ENCODE data around the gene OR2V1.
"Not testable (repeated sequence)": the region's sequence is repeated elsewhere in the genome, so short reads cannot be mapped to it uniquely, and the experiment has no call there.

The OR2V1 gene

DNA sequence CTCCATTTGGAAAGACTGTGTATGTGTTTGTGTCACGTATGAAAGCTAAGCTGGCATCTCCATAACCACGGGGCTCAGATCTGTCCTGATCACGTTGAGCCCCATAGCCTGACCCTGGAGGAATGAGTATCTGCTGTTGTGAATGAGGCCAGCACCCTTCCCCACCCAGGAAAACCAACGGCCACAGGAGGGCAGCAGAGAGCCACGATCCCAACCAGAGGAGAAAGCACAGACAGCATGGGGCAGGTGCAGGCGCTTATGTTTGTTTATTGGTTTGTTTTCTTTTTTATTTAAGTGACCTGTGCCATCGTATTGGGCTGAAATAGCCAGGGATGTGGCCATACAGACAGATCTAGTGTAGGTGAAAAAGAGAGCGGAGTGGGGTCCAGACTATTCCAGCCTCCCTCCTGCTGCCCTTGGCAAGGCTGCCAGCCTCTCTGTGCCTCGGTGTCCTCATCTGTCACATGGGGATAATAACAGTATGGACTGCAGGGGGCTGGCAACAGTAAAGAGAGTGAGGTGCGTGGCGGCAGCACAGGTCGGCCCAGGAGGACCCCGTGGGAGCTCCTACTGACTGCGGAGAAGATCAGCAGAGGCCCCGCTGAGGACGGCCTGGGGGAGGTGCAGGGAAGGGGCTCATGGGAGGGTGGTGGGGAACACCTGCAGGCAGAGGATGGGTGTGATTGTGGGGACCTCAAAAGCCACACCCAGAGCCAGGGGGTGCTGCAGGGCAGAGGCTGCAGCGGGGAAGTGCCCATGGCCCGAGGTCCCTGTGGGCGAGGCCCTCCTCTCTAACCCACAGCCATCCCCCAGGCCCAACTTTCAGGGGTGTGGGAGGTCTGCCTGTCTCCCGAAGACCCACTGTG lies 28.6 kb upstream of the OR2V1 start:
- DNase-seq, result peak; percentile 84

DNA sequence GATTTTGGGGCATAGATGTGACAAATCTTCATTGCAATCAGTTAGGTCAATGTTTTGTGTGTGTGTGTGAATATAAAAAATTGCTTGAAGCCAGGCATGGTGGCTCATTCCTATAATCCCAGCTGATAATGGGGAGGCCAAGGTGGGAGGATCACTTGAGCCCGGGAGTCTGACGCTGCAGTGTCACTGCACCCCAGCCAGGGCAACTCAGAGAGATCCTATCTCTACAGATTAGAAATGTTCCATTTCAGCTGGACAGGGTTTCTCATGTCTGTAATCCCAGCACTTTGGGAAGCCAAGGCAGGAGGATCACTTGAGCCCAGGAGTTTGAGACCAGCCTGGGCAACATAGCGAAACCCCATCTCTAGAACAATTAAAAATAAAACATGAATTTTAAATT lies 27.9 kb upstream of the OR2V1 start:
- no peak for DNase-seq

DNA sequence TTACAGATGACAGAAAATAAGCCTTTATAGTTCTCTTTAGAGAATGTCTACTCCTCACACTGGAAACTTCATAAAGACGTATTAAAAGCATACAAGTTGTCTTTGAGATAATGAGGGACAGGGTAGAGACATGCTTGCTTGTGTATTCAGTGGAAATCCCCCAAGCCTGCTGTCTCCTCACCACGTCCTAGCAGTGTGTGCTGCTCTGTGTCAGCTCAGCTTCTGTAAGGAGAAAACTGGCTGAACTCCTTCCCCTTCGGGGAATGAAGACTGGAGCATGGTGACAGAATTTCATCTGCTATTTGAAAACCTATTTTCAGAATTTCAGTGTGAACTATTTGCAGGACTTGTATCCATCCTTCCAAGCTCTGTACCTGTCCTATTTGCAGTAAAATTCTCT lies 25.8 kb upstream of the OR2V1 start:
- DNase-seq, result no peak

DNA sequence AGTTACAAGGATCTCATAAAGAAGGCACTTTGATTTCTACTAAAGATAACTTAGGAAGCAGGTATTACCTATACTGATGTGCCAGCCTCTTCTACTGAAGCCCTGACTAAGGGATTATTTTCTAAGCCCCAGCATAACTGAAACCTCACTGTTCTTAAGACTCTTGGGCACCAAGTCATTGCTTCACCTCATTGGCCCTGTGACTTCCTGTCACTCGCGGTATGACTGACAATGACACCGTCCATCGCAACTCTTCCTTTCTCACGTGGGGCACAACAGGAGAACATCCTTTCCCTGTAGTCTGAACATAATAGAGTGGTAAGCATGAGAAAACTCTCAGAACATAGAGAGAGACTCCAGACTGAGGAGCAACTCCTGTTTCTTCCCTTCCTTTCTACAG lies 22.8 kb upstream of the OR2V1 start:
- DNase-seq, result no peak

DNA sequence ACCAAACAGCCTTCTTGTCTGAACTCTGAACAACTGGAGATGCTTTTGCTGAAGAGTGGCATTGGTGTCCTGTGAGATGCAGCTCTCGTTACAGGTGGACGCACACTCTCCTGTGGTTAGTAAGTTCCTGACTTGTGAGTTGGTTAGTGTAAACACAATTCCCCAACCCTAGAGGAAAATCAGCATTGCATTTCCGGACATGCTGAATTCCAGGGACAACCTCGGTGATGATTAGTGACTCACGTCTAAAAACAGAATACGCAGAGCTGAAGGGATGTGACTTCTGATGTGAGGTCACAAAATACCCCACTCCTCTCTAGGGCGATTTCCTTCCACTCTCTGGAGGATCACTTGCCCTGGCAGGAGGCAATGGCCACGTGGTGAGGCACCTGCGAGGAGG lies 21.4 kb upstream of the OR2V1 start:
- no peak for DNase-seq

DNA sequence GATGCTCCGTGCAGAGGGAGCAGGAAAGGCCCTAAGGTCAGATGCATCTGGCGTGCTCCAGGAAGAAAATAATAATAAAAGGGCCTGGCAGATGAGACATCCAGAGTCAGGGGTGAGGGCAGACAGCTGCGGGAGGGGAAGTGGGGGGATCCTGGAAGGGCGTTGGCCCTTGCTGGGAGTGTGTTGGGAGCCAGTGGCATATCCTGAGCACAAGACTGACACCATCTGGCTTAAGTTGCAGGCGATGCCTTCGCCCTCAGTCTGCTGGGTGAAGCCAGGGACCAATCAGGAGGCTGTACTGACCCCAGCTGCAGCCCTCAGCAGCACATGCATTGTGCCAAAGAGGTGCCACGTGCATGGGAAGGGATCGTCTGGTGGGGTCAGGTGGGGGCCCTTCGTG lies 20.2 kb upstream of the OR2V1 start:
- DNase-seq, result no peak

DNA sequence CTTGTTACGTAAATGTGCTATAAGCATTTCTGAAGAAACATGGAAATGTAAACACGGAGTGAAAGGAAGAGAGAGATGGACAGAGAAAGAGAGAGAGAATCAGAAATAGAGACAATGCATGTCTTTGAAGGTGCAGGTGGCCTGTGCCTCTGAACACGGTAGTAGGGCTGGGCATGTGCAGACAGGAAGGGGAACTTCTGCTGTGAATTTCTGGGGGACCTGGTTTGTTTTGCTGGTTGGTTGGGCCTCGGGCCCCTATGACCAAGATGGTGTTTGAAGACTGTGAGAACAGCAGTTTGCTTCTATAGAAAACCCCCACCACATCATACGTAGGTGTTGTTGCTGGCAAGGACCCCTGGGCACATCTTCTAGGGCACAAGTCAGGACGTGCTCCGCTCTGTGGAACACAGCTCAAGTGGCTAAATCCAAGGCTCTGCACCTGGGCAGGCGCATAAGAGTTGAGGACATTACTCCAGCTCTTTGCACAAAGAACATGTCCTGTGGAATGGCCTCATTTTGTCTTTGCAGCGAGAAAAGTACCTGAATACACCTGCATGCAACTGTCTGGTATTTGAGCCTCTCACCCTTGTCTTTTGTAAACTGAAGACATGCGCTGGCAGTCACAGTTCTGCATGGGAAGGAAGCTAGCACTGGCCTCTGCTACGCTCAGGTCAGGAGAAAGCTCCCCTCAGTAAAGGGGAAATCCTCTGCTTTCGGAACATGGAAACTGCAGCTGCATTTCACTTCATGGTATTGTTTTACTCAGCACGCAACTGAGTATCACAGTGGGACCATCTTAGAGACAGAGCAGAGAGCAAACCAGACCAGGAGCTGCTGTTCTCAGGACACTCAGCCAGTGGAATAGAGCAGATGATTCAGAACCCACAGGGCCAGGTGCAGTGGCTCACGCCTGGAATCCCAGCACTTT lies 19.1 kb upstream of the OR2V1 start:
- no peak for DNase-seq

DNA sequence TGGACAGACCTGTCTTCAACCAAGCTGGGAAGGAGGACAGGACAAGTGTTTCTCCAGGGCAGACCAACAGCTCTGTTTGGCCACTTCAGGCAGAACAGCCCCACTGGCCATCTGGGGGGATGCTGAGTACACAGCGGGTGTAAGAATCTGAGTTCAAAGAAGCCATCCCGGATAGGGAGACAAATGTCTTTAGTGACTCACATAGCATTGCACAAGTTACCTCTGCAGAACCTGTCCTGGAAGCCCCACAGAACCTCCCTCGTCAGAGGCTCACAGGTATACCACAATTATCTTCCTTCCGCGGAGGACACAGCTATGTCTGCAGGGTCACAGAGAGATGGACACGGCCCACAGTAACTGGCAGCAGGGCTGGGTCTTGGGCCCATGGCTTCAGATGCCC lies 18.4 kb upstream of the OR2V1 start:
- no peak for DNase-seq

DNA sequence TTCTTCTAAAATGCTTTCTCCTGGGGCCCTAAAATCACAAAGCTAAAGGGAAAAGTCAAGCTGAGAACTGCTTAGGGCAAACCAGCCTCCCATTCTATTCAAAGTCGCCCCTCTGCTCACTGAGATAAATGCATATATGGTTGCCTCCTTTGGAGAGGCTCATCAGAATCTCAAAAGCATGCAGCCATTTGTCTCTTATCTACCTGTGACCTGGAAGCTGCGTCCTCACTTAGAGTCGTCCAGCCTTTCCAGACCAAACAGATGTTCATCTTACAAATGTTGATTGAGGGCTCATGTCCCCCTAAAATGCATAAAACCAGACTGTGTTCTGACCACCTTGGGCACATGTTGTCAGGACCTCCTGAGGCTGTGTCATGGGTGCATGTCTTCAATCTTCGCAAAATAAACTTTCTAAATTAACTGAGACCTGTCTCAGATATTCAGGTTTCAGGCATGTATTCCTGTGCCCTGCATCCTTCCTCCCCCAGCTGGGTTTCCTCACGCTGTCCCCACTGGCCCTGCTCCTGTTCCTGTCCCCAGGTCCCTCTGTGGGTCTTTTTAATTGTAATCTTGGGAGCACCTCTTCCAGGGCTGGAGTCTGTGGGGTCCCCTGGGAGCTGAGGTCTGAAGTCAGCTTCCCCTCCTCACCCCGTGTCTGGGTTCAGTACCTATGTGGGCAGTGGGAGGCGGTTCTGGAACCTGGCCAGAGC lies 16.1 kb upstream of the OR2V1 start, which contains the start of gene OR2V2:
TSS of gene OR2V2 (plus strand) at position 660 of the 710 bp plus-strand sequence. CDS start 7,357 bp downstream, outside the sequence.
- DNase-seq, result not testable (repeated sequence)

DNA sequence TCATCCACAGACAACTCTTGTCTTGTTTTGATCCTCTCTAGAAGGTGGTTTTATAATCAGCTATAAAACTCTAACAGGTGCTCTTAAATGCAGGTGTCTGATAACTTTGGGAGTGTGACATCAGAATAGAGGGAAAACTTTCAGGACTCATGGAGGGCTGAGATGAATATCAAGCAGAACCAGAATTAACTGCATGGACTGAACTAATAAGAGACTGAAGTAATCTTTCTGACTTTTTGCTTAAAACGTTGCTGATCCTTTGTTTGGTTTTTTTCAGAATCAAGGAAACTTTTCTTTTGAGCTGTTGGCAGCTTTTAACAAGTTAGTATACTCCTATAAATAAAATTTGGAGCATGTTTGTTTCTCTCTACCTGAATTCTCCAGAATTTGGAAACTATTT lies 14.2 kb upstream of the OR2V1 start:
- no peak for DNase-seq

DNA sequence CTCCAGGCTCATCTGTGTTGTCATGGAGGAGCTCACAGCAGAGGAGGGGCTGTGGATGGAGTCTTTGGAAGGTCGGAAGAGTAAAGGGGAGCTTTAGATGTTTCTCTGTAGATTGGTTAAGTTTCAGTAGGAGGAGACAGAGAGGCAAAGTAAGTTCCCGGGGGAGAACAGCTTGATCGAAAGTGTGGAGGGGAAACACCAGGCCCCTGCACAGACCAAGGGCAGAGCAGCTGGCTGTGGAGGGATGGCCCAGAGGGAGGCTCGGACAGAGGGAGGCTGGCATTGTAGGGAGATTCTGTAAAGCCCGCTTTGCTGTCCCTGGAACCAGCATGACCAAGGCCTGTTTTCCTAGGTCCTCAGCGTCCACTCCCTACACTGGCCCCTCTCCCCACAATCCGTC lies 11.1 kb upstream of the OR2V1 start:
- no peak for DNase-seq

DNA sequence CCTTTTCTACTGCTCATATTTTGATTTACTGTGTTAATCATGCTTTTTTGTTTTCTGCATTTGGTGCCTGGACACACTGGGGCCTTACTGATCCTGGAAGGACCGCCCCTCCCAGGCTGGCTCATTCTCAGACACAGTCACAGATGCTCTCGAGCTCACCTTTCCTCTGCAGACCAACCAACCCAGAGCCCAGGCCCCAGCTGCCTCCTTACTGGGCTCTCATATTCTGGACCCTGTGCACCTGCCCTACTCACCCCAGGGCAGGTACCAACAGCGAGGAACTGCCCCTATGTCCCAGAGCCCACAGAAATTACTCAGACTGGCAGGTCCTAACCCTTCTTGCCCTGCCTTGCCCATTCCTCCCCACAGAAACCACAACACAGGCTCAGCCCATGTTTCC lies 9.8 kb upstream of the OR2V1 start:
- no peak for DNase-seq

DNA sequence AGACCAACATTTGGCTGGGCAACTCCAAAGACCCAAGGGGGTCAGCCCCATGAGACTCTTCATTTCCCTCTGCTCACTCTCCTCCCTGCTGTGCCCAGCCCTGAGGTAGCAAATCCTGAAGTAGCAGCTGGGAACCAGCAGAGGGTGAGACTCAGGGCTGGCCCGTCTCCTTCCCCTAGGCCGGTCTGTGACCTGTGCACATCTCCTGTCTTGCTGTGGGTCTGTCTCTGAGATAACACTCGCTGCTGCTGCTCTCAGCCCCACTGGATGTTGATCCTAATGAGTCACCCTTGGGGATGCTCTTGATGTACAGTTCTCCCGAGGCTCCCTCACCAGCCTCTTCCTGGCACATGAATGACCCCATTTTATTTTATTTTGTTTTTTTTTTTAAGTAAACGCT lies 7.3 kb upstream of the OR2V1 start:
- DNase-seq, result no peak

DNA sequence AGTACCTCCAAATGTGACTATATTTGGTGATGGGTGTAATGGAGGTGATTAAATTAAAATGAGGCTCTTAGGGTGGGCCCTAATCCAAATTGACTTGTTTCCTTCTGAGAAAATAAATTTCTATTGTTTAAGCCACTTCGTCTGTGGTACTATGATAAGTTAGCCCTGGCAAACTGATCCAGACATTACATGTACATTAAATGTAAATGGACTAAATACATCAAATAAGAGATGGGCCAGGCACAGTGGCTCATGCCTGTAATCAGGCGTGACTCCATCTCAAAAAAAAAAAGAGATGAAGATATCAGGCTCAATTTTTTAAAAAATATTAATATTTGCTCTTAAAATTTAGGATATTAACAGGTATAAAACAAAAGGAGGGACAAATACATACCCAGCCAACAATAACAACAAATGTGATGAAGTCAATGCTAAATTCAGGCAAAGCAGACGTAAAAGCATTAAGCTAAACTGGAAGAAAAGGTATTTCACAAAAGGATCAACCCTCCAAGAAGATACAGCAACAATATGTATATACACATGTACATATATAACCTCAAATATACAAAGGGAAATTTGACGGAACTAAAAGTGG lies 5.5 kb upstream of the OR2V1 start:
- no peak for DNase-seq

DNA sequence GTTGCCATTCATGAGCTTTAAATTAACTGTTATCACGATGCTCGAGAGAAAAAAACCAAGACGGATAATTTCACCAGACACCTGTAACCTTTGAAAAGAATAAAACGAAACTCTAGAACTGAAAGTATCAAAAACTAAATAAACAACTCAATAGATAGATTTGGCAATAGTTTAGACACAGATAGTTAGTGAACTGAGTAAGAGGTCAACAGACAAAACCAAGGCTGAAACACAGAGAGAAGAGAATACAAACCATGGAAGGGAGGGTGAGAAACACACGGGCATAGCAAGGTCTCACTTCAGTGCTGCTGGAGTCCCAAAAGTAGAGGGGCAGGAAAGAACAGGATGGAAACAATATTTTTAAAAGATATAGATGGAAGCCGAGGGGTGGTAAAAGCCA lies 3.3 kb upstream of the OR2V1 start:
- no peak for DNase-seq

DNA sequence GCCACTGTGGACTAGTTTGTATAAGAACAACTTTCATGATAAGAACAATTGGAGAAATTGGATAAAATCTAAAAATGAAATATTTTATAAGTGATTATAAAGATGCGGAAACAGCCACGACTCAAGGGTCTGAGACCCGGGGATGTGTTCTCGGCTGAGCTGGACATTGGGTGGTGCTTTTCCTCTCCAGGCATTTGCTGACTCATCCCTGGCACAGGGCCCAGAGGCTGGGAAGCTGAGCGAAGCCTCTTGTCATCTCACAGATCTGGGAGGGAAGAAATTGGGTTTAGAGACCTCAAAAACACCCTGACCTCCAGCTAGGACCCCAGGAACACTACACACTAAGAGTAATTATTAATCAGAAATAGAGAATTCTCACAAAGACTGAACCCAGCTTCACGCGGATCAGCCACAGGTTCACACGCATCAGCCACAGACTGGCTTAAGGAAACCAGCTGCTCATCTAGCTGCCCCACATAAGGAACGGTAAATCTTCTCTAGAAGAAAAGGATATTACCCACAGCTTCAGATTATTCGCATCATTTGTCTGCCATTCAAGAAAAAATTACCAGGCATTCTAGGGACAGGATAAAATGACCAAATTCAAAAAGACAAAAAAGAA lies 2.8 kb upstream of the OR2V1 start:
- no peak for DNase-seq

DNA sequence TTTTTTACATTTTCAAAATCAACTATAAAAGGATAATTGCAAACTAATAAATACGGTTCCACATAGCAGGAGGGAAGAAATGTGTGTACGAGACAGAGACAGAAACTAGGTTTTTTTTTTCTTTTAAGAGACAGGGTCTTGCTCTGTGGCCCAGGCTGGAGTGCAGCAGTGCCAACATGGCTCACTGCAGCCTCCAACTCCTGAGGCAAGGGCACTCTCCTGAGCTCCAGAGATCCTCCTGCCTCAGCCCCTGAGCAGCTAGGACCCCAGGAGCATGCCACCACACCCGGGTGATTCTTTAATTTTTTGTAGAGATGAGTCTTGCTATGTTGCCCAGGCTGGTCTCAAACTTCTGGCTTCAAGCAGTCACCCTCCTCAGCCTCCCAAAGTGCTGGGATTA lies 2.1 kb upstream of the OR2V1 start:
- no peak for DNase-seq

DNA sequence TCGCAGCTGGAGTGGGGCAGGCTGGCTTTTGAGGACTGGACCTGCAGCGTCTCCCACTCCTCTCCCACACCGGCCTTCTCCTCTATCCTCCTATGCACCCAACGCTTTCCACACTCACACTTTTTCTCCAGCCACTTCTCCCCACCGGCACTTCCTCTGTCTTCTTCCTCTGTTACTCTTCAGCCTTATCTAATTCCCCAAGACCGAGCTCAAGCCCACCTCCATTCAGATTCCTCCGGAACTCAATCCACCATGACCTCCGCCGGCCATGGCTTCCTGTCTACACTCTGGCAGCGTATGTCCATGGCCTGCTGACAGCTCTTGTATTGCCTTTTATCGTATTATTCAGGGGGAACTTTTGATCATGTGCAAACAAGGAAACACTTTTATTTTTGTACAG lies 545 bp upstream of the OR2V1 start:
- no peak for DNase-seq

DNA sequence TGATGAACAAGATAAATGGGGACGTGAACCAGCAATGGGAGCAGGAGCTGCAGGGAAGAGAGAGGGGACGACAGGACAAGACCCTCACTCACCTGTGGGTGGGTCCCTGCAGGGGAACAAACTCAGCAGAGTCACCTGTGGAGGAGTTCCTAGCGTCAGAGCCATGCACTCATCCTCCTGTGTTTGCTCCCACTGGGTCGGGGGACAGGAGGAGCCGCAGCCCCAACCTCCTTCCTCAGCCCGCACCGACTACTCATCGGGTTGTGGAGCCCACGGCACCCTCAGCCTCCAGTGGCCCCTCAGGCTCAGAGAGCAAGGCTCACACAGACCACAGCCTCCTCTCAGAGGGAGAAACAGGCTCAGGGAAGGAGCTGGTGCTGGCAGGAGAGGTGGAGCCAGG lies 888 bp downstream of the OR2V1 start:
- DNase-seq, result not testable (repeated sequence)

DNA sequence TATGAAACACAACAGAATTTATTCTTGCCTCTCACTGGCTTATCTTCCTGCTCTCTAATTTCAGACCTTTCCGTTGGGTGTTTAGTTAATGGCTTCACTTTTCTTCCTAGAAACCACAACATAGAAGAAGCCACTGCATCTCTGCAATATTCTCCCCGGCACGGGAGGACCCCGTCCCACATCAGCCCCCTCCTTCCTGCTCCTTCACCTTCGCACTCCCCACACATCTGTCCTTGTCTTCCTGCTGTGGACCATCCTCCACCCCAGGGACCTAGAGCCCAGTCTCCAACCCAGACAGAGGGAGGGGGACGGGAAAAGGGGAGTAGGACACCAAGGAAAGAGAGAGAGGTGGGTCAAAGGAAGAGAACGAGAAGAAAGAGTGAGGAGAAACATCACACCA lies 1.4 kb downstream of the OR2V1 start:
- no peak for DNase-seq

DNA sequence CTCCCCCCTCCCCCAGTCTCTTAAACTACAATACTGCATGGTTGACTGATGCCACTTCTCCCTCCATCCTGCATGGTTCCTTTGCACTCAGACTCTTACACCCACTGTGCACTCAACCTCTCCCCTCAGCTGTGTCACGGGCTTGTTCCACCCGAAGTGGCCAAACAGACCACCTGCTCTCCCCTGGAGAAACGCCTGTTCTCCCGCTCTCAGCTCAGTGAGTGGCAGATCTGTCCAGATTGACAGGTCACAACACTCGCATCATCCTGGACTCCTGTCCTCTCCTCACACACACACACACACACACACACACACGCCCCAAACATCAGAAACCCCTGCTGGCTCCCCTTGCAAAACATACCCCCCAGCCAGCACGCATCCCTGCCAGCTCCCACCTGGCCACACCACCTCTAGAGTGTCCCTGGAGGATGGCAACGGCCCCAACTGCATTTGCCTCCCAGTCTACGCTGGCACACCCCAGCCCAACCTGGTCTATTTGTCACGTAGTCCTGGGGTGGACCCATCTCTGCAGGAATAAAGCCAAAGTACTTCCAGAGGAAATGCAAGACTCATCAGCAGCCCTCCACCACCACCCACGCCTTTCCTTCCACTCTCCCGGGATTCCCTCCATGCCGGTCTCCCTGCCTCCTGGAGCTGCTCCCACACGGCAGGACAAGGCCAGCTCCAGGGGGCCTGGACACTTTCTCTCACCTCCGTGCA lies 2.9 kb downstream of the OR2V1 start:
- no peak for DNase-seq

DNA sequence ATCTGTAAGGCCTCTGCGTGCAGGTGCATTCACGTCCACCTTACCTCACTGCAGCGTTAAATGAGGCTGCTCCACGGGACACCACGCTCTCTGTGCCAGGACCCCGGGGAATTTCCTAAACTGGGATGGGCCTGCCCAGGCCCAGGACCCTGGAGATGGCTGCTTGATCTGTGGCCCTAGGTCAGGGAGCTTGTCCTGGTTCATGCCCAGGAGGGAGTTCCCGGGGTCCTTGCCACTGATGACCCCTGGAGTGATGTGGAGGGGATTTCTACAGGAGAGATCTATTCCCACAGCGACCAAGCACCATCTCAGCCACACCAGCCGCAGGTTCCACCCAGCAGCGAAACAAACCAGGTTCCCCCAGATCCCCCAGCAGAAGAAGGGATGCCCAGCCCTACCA lies 3.5 kb downstream of the OR2V1 start:
- no peak for DNase-seq
